Nasal cavity respiratory epithelium epithelial cell of viscerocranial mucosa (primary cell): ENCODE measurements around the gene OR56A3. TPM values are rescaled to one million over a fixed set of nuclear protein-coding genes. Genes with fewer than 3 reads are reported as not detected.

Experiments used
- total RNA-seq: library from RNA; depleted of rRNA; stranded (reverse); fragments of >200 nt; gene quantifications from 2 replicates; pipeline ENCODE4 v1.2.3, GENCODE V29; 2014

OR56A3 gene, protein sequence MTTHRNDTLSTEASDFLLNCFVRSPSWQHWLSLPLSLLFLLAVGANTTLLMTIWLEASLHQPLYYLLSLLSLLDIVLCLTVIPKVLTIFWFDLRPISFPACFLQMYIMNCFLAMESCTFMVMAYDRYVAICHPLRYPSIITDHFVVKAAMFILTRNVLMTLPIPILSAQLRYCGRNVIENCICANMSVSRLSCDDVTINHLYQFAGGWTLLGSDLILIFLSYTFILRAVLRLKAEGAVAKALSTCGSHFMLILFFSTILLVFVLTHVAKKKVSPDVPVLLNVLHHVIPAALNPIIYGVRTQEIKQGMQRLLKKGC
- not detected in 2 replicates for total RNA-seq

DNA sequence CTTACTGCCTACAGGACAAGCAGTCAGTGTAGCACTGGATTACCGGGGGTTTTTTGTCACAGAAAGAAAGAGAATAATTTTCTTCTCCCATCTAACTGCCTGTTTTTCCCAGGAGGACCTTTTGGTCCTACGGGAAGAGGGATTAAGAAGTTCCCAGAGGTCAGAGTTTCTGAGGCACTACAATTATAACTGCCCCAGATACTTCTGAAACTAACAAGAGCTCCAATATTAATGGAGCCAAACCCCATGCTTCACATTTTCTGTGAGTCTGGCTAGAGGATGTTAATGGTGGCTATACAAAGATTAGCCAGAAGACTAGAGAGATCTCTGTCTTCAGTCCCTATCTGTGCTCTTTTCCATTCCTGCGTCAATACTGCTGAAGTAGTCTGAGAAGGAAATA, at the start of gene OR56A3:
TSS of gene OR56A3 (plus strand) at position 301 of the 400 bp plus-strand sequence. CDS start 5,096 bp downstream, outside the sequence.

DNA sequence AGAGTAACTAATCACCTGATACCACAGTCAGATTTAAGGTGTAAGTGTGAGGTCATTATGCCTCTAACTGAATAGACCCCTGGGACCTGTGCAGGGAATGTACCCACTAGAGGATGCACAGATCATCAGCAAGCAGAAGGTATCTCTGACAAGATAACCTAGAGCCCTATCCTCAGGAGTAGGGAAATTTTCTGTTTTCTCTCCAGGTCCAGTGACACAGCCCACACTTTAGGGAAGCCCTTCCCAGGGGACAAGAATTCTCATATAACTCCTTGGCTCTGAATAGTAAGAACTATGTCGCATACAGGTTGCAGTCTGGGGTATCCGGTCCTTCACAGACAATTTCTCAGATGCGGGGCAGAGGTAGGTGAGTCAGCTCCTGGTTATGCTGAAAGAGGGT, 49.1 kb upstream of the OR56A3 start, which contains the start of gene OR52E5:
TSS of gene OR52E5 (plus strand) at position 301 of the 400 bp plus-strand sequence. CDS start 7,569 bp downstream, outside the sequence.

DNA sequence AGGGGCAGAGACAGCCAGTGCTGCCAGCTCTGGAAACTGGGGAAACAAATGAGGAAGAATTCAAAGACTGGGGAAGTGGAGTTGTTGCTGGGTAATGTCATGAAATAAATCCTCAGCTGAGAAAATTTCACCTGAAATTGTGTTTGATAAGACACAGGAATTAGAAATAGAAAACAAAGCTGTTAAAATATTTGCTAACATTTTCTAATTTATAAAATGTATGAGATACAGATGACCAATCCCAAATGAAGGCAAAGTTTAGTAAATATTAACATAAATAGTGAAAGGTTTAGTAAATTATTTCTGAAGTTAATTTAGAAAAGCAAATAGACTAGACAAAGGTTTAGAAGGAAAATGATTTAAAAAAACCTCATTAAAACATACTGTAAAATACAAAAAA, 26.3 kb downstream of the OR56A3 start, which contains the start of gene OR56A5:
TSS of gene OR56A5 (minus strand) at position 101 of the 400 bp plus-strand sequence. CDS start at position 101, 0 bp downstream.

DNA sequence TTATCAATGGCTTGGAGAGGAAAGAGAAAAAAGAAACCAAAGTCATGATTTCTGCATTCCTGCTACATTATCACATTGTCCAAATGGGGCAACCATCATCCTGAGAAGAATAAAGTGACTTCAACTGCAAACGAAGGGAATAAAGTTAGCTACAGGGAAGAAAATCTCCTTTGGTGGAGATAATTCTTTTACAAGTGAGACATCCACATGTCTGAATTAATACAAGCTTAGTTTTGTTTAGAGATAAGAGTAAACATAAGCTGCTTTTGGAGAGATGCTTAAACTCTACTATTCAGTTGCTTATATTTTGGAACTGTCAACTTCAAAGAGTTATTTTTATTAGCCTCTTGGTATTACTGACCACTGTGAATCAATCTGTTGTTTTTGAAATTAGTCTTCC, 44.8 kb downstream of the OR56A3 start, which contains the start of gene OR52L1:
TSS of gene OR52L1 (minus strand) at position 101 of the 400 bp plus-strand sequence. CDS start at position 46, 55 bp downstream.

Other genes starting within 250 kb of the OR56A3 start
- not detected in 2 replicates for gene OR56B1, start 205.8 kb upstream of the OR56A3 start, total RNA-seq
- gene OR52N4, start 188.0 kb upstream of the OR56A3 start, total RNA-seq: not detected in 2 replicates
- gene OR52N5, start 158.9 kb upstream of the OR56A3 start, total RNA-seq: not detected in 2 replicates
- not detected in 2 replicates for gene OR52N1, start 151.0 kb upstream of the OR56A3 start, total RNA-seq
- not detected in 2 replicates for gene OR52N2, start 133.3 kb upstream of the OR56A3 start, total RNA-seq
- gene OR52E6, start 100.4 kb upstream of the OR56A3 start, total RNA-seq: not detected in 2 replicates
- not detected in 2 replicates for gene OR52E8, start 84.6 kb upstream of the OR56A3 start, total RNA-seq
- not detected in 2 replicates for gene OR52E4, start 61.6 kb upstream of the OR56A3 start, total RNA-seq
- gene OR52E5, start 49.0 kb upstream of the OR56A3 start, total RNA-seq: not detected in 2 replicates
- gene OR56A5, start 26.2 kb downstream of the OR56A3 start, total RNA-seq: not detected in 2 replicates
- gene OR52L1, start 44.7 kb downstream of the OR56A3 start, total RNA-seq: not detected in 2 replicates
- not detected in 2 replicates for gene OR56A4, start 64.7 kb downstream of the OR56A3 start, total RNA-seq
- gene OR56A1, start 88.5 kb downstream of the OR56A3 start, total RNA-seq: not detected in 2 replicates
- gene OR56B4, start 165.4 kb downstream of the OR56A3 start, total RNA-seq: not detected in 2 replicates
- not detected in 2 replicates for gene OR52B2, start 228.1 kb downstream of the OR56A3 start, total RNA-seq